Hematopoietic multipotent progenitor cell treated with erythropoietin and hydrocortisone succinate and interleukin-3 and kit ligand, for 8 days (in vitro differentiated cells): ENCODE data around the gene TRMT2A.

Experiments
- DNase-seq: peaks from one replicate; pipeline ENCODE4 v3.0.0-alpha.2; 2015

The TRMT2A gene

DNA sequence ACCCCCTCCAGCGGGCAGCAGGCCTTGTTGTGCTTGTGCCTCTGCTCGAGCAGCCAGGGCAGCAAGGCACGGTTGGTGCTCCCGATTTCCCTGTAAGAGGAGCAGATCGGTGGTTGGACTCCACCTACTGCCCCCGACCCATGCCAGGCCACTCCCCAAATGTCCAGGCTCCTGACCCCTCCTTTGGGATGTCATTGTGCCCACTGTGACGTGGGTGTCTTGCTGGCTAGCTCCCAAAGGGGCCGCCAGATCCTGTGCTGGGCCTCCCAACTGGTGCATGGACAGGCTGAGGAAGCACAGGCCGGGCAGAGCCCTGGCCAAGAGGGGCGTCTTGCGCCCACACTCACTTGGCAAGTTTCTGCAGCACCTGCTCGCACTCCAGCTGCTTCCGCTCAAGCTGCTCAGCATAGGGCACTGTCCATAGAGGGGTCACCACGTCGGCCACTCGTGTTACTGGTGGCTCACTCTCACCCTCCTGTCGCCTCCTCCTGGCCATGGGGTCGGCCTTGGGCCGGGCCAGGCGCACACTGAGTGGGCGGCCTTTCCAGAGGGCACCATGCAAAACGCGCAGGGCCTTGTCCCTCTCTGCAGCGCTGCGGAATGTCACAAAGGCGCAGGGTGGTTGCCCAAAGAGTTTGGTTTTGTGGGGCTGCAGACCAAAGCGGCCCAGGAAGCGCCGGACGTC lies 1.2 kb downstream of the TRMT2A start, which contains the start of gene RANBP1:
RANBP1 (plus strand) TSS at position 414 of the 685 bp plus-strand sequence; CDS start at position 495, 81 bp downstream.
- no peak for DNase-seq

DNA sequence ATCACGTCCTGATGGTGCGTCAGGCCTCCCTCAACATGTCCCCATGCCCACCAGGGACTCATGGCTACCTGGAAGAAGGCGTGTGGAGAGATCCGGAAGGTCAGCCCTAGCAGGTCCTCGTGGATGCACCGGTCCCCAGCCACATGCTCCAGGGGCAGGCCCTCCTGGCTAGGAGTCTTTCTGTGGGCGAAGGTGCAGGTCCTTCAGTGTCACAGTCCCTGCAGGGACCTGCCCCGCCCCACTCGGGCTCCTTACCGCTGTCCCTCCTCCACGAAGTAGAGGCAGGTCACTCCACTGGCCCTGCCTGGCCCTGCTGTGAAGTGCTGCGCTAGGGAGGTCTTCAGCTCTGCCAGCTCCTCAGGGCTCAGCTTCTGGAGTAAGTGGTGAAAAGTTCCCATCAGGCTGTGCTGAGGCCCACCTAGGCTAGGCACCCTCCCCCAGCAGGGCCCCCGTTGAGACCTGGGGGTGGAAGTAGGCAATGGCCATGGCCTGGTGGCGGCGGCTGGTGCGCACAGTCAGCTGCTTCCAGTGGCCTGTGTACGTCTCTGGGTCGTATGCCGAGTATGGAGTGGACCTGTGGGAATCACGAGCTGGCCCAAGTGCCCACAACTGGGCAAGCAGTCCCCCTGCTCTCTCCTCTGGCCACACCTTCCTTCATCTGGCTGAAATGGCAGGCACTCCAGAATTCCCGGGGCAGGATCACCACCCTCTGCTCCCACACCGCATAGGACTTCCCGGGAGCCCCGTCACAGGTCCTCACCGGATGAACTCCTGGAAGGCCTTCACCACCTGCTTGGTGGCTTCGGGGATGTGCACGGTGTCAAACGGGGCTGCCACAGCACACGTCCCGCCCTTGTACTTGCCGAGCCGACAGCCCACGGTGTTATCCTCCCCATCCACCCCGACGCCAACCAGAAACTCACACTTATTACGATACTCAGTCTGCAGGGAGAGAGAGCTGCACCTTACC lies 2.2 kb downstream of the TRMT2A start:
- no peak for DNase-seq

DNA sequence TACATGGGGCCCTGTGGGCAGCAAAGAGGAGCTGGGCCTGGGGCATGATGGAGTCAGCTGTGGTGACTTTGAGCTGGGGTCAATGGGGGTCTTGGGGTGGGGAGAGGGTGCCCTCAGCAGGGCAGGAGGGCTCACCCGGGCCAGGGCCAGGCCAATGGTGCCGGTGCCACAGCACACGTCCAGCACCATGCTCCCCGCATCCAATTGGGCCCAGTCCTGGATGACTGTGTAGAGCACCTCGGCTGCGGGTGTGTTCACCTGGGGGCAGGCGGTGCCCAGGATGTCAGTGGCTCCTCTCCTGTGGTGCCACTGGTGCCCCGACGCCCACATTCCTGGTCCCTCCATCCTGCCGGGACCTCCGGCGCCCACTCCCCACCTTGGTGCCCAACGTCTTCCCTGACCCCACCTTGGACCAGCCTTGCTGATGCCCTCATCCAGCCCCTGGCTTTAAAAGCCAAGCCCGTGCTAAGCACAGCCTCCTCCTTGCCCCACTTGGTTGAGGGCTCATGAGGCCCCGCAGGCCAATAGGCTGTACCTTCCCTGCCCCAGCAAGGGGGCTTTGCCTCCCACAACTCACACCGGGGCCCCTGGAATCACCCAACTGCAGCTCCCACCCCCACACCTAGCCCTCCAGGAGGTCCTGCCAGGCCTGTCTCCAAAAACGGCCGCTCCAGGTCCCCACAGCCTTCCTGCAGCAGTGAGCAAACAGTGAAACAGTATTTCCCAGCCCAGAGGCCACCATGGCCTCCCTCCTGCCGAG lies 3.3 kb downstream of the TRMT2A start:
- DNase-seq, result no peak

DNA sequence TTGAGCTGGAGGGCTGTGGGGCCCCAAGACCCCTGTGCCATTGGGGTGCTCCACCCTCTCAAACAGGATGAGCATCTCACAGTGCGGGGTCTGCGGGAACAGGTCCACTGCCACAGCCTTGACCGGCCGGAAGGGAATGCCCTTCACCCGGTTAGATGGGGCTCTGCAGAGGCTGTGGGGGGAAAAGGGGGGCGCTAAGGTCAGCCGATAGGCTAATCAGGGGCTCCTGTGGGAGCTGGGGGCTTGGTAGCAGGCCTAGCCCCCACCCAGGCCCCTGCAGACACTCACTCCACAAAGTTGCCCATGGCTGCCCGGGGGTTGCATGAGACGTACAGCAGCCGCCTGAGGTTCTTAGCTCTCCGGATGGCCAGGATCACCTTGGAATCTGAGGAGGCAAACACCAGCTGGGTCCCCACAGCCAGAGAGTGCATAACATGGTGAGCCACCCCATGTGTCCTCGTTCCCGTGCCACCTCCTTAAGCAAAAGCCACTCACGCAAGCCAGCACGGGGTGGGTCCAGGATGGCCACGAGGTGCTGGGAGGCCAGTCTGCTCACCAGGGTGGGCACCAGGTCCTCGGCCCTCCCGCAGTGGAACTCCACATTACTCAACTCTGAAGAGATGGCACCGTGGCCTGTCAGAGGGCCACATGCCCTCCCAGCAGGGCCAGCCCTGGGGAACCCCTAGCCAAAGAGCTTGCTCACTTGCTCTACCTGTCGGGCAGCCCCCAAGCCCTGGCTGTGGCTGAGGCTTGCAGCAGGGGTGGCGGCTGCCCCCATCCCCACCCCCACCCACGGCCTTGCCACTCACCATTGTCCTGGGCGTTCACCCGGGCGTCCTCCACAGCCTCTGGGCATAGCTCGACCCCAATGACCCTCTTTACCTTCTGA lies 4.2 kb downstream of the TRMT2A start:
- no peak for DNase-seq

DNA sequence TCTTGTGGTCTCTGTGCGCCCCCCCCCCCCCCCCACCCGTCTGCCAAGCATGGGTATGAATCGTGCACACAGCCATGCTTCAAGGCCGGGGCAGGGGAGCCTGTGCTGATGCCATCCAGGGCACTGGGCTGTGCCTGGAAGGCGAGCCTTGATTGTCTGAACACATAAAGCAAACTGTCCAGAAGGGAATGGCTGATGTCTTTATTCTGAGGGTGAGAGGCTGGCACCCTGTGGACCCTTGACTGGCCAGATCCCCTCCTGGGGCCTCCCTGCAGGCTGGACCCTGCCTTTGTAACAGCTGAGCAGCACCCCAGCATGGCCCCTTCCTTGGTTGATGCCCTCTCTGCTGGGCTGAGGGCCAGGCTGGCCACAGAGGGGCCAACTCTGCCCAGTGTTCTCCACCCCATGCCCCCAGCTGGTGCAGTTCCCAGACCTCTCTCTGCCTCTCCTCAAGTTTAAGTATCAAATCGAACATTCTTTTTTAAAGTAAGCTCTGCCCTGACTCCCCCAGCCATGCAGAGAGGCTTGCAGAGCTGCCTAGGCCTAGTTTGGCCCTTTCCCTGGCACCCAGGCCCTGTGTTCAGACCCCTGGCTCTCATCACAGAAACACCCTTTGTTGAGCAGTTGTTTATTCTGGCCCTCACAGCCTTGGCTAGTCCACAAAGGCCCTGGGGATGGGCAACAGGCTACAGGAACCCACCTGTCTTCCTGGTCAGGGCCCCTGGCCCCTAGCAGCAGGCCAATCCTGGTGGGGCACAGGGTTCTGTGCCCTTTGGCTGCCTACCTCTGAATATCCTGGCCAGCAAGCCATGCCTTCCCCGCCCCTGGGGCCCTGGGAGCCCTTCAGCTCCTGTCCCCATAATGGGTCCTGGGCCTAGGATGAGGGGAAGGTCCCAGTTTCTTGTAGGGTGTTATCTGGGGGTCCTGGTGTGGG lies 5.1 kb downstream of the TRMT2A start:
- DNase-seq, result no peak

DNA sequence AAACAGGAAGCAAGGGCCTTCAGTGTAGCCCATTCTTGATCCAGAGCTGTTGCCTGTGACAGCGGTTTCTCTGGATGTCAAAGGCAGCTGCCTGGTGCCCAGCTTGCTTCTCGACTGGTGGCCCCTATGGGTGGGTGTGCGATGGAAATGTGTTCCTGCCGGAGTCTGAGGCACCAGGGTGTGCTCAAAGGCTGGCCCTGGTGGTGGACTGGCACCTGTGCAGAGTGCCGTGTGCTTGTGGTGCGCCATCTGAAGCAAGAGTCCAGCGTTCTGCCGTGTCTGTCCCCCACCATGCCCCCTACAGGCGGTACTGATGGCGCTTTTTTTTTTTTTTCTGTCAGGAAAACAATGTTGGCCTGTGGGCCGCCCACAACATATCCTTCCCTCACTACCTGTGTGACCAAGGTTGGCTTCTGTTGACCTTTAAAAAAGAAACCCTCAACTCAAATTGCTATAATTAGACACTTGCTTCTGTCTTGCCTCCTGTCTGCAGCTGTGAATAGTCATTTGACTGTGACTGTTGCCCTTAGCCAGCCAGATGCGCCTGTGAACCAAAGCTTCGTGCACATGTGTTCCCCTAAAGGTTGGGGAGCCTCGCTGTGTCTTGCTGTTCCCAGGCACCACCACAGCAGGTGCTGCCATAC lies 5.9 kb downstream of the TRMT2A start:
- DNase-seq, result peak; percentile 58

DNA sequence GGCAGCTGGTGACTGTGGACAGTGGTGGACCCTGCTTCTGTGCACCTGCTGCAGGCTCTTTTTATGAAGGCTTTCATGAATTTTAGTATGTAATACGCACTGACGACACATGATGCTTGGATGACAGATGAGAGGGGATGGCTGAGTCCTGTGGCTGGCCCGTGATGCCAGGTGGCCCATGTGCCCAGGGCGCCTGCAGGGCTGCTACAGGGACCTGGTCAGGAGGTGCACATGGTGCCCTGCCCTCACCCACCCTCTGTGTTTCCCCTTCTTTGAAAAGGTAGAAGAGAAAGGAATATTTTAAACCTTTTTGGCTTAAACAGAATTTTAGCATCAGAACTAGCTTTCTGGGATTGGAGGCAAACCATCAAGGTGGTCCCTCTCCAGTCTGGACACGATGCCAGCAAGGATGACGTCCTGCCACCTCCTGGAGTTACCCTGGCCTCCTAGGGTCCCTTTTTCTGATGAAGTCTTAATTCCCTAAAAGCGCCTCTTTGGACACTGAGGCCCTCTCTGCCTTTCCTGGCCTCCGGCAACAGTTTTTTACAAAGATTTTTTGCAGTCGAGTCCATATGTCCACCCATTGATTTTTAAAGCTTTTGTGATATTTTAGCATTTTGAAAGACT lies 6.6 kb downstream of the TRMT2A start:
- no peak for DNase-seq

DNA sequence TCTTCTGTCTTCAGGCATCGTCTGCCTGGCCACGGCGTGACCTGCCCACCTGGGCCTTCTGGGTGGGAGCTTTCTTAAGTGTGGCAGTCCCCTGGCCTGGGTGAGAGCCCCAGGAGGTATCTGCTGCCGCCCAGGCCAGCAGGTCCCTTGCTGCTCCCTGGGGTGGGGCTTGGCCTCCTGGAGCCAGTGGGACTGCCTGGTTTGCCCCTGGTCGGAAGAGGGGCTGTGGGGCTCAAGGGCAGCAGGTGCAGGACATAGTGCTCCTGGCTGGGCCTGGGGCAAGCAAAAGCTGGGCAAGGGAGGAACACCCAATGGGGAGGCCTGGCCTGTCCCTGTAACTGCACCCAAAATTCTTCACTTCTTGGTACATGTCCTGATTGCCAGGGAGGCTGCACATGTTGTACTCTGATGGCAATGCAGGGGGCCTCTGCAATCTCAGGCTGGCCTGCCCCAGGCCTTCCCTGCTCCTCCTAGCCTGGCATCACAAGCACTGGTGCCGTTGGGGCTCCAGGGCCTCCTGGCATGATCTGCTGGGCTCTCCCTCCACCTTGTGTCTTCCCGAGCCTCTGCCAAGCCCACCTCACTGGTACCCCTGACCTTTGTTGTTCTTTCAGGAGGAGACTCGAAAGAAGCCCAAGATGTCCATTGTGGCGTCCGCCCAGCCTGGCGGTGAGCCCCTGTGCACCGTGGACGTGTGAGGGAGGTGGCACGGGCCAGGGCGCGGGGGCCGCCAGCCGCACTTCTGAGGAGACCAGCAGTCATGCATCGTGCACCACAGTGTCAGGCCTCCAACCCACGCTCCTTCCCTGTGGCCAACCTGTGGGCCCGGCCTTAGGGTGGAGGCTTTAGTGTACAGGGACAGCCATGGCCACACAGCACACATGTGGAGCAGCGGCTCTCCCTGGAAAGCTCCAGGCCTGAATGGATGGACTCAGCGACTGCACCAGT lies 7.3 kb downstream of the TRMT2A start:
- no peak for DNase-seq

DNA sequence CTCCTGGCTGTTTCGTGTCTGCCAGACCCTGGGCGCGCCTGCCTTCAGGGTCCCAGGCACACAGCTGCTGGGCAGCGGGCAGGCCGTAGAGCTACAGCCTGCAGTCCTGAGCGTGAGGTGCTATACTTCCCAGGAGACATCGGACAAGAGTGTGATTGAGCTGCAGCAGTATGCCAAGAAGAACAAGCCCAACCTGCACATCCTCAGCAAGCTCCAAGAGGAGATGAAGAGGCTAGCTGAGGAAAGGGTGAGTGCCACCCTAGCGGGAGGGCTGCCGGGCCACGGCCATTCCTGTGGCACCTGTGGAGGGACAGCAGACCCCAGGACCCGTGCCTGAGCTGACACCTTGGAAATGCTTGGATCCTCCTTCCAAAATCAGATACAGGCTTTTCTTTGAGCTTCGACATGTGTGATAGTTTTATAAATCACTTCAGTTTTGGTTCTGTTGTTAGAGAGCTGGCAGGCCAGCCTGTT lies 8.2 kb downstream of the TRMT2A start:
- no peak for DNase-seq

DNA sequence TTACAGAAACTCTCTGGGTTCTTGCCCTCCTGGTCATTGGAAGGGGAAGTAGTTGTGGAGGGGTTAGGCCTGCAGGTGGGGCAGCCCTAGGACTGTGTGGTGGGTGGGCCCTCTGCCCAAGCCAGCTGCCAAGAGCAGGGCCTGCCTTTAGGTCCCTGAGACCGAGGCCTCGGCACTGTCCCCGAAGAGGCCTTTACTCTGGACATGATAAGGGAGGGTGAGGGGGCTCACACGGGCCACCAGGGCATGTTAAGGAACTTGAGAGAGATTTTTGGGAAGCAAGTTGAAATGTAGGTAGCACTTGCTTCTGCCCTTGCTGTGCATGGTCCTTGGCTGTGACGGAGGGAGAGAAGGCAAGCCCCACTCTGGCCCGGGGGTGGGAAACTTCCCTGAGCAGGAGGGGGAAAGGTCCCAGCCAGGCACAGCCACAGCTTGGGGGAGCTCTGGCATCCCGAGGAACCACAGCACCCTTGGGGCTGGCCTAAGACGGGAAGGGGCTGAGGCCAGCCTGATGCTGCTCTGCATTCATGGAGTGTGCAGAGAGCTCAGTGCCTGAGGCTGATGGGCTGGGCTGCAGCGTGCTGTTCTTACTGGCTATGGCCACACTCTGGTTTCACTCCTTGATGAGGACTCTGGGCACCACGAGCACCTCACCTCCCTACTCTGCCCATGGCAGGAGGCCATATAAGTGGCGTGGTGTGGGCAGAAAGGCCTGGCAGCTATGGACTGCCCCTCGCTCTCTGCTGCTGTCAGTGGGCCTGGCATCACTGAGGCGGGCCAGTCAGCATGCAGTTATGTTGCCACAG lies 8.9 kb downstream of the TRMT2A start:
- DNase-seq, result no peak

DNA sequence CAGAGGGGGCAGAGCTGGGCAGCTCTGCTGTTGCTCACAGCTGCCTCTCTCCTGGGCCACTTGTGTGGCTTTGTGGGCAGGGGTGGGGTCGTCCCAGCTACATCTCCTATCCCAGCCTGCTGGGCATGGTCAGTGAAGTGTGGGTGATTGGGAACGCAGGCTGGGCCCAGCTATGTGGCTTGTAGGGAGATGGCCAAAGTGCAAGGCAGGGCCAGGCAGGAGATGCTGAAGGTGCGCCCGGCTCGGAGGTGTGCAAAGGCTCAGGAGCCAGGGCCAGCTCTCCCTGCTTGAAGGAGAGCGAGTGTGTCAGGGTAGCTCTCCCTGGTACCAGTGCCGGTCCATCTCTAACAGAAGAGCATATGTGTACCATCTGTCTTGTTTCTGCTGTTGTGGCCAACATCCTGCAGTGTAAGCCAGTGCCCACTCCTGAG lies 9.5 kb downstream of the TRMT2A start:
- DNase-seq, result no peak

DNA sequence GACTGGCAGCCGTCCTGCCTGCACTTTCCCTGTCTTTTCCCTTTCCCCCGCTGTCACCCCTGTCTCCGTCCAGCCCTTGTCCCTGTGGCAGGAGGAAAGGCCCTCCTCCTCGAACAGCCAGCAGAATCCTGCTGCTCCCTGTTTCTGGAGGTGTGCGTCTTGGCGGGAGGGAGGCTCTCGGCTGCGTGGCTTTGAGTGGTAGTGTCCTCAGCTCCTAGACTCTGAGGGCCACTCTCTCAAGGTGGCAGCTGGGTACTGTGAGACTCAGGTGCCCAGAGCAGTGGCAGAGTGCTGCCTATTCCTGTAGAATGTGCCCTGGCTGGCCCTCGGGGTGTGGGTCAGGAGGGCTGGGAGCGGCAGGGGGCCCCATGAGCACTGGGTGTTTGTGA lies 10.2 kb downstream of the TRMT2A start:
- DNase-seq, result no peak

DNA sequence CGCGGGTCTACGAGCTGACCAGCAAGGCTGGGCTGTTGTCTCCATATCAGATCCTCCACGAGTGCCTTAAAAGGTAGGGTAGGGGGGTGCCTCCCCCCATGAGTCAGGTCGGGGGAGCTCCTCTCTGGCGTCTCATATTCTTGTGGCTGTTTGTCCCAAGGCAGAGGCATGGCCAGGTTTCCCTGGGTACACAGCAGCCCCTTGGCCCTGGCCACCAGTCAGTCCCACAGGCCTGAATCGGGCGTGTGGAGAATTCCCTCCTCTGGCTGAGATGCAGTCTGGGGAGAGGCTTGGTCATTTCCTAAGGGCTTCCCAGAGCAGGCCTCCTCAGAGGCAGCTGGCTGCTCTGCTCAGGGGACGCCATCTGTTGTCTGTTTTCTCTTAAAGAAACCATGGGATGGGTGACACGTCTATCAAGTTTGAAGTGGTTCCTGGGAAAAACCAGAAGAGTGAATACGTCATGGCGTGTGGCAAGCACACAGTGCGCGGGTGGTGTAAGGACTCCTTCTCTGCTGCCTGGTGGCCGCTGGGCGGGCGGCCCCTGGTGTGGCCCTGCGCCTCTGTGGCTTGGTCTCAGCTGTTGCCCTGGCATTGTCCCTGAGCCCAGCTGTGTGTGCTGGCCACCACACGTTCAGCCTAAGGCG lies 10.7 kb downstream of the TRMT2A start:
- DNase-seq, result no peak

DNA sequence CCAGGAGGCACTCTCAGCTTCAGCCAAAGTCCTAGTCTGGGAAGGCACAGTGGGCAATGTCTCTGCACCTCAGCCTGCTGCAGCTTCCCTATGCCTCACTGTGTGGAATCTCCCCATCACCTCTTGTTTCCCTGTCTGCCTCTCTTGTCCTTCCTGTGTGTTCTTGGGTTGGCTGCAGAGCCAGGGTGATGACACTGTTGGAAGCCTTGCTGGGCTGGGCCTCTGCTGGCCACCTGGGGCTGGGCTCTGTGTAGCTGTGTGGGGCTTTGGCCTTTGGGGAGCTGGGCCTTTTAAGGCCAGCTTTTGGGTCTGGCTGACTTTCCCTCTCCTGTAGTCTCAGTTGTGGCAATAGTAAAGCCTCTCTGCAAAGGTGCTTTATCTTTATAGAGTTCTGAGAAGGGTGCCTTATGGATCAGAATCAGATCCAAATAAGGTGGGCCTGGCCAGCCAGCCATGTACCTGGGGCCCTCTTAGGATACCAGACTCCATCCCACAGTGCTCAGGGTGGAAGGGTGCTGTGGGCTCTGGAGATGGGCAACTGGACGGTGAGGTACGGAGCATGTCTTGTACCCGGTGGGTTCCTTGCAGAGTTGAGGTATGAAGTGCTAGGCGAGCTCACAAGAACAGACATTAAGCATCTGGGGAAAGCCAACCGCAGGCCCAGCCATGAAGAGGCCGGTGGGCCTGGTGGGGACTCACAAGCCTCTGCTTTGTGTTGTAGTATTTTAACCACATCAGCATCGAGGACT lies 11.4 kb downstream of the TRMT2A start:
- no peak for DNase-seq

DNA sequence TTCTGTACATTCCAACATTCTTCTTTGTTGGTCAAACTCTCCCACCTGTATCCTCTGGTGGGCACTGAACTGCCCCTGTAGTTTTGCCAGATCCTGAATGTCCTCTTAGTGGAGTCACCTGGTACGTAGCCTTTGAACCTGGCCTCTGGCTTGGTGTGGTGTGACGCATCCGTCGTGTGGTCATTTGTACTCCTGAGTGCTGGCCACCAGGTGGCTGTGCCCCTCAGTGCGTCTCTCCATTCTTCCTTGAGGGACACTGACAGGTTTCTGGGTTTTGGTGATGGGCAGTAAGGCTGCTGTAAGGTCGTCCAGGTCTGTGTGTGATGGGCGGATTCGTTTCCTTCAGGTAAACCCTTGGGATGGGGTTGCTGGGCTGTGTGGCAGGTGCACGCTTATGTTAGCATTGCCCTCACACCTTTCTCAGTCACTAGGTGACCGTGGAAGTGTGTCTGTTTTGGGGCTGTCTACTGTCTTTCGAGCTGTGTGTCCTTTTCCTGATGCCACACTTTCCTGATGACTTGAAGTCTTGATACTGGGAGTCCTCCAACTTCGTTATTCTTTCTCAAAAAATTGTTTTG lies 14.7 kb downstream of the TRMT2A start:
- DNase-seq, result no peak

DNA sequence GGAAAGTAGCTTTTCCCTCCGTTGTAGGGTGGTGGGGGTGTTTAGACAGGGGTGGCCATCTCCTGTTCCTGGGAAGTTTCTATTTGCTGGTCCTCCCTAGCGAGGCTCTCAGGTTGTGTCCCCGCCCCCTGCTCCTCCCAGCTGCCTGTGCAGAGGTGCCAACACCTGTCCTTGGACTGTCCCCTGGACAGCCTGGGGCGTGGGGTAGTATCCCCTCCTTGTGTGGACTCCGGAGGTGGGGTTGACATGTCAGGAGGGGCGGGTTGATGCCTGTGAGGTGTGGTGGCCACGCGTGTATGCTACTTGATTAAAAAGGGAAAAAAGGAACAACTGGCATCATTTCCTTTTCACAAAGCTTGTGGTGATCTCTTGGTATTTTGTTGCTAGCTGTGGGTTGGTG lies 15.4 kb downstream of the TRMT2A start:
- no peak for DNase-seq
